K562 (cell line): ENCODE data around the gene EFNB3.
A peak's percentile ranks its signal among the peaks of the same experiment; 100 is the strongest.

Experiments
- ETV6 ChIP-seq, 3 experiments: fragments of 150-350 bp in 1 of 3; sonication (generic) in 1 of 3; formaldehyde crosslinking in 1 of 3; IDR thresholded peaks; 2 replicates each; pipeline versions ENCODE4 v1.6.1 to v1.8.0; 2014 to 2022; ENCODE audit warnings: borderline replicate concordance in 2 of 3, low read depth in 2 of 3, antibody characterized with exemption in 1 of 3, low read length in 1 of 3, mild to moderate bottlenecking in 1 of 3, missing genetic modification reagents in 1 of 3
- HMGXB4 ChIP-seq: sonication (generic); formaldehyde crosslinking; IDR thresholded peaks from 2 replicates; pipeline ENCODE4 v1.8.1; 2023; ENCODE audit warnings: mild to moderate bottlenecking, missing genetic modification reagents
- HOXB6 ChIP-seq: fragments of 250-450 bp; sonication (Bioruptor Pico); IDR thresholded peaks from 2 replicates; pipeline ENCODE4 v1.5.1; 2022; ENCODE audit warnings: mild to moderate bottlenecking, borderline replicate concordance
- MXI1 ChIP-seq: IDR thresholded peaks from 2 replicates; pipeline ENCODE4 v1.6.1; 2011; ENCODE audit warnings: low read depth, mild to moderate bottlenecking, improper control_type of control experiment, low read length
- NCOA4 ChIP-seq: fragments of 450-650 bp; IDR thresholded peaks from 2 replicates; pipeline ENCODE4 v1.6.1; 2018; ENCODE audit warnings: mild to moderate bottlenecking; ENCODE audit not compliant: partially characterized antibody
- NR2C2 ChIP-seq, 2 experiments: fragments of 200-800 bp in 1 of 2; sonication (Bioruptor generic) in 1 of 2; sonication (generic) in 1 of 2; formaldehyde crosslinking in 1 of 2; IDR thresholded peaks; 2 replicates each; pipeline versions ENCODE4 v1.6.1 to v1.8.0; 2016 to 2022; ENCODE audit warnings: mild to moderate bottlenecking in 1 of 2, missing compliant biosample characterization in 1 of 2, missing genetic modification characterization in 1 of 2, missing genetic modification reagents in 1 of 2
- TGIF2 ChIP-seq: sonication (generic); formaldehyde crosslinking; IDR thresholded peaks from 2 replicates; pipeline ENCODE4 v1.8.1; 2022; ENCODE audit warnings: mild to moderate bottlenecking, missing genetic modification reagents, moderate library complexity
- ZNF133 ChIP-seq: fragments of 250-450 bp; sonication (Bioruptor Pico); IDR thresholded peaks from 2 replicates; pipeline ENCODE4 v1.4.0; 2020; ENCODE audit warnings: mild to moderate bottlenecking

GRCh38 chr17:7687072-7687907 is 17.7 kb upstream of the EFNB3 start, which contains the start of gene TP53:
- TF ChIP-seq NR2C2 (CRISPR knock-in tag; IDR thresholded peaks at IDR 0.05) (peak; percentile 77; the same call in 1 of the 2 replicates), NR2C2 (tag; IDR thresholded peaks at IDR 0.05) (no peak), ETV6 (IDR thresholded peaks at IDR 0.05; ENCODE audit: borderline replicate concordance in 1 of 2, low read depth in 2 of 2, low read length in 1 of 2) (no peak), ETV6 (CRISPR knock-in tag; IDR thresholded peaks at IDR 0.05; ENCODE audit: borderline replicate concordance) (no peak), HOXB6 (CRISPR knock-in tag) (no peak), TGIF2 (CRISPR knock-in tag) (no peak), ZNF133 (CRISPR knock-in tag) (no peak), MXI1 (peak; percentile 68; the same call in 1 of the 2 replicates), HMGXB4 (CRISPR knock-in tag) (0 out of 2 replicates have a peak, but pooled peaks have one; percentile 1), NCOA4 (no peak)
